Activated CD4-positive, alpha-beta T cell treated with anti-CD3 and anti-CD28 coated beads, Interleukin-2, amount 50 U/mL, for 16 hours (primary cell): ENCODE results near the gene CRMP1.

Source experiments
- DNase-seq: peaks from one replicate; pipeline ENCODE4 v3.0.0-alpha.2; 2020

Gene CRMP1

GRCh38 chr4:5893004-5893580 is at the start of gene CRMP1:
TSS of gene CRMP1 (minus strand) at chr4:5893086. CDS start at chr4:5892969, 117 bp downstream.
- DNase-seq, result no peak

- DNase-seq, result no peak
These were observed 48.7 kb upstream of the CRMP1 start for GRCh38 chr4:5941601-5942000.

- no peak for DNase-seq
These were observed 47.8 kb upstream of the CRMP1 start for GRCh38 chr4:5940470-5941203.

- no peak for DNase-seq
These were observed 41.3 kb upstream of the CRMP1 start for GRCh38 chr4:5933996-5934831.

- no peak for DNase-seq
These were observed 40.2 kb upstream of the CRMP1 start for GRCh38 chr4:5933116-5933515.

- DNase-seq, result no peak
These were observed 39.2 kb upstream of the CRMP1 start for GRCh38 chr4:5932035-5932568.

- no peak for DNase-seq
These were observed 38.6 kb upstream of the CRMP1 start for GRCh38 chr4:5931526-5931925.

- DNase-seq, result no peak
These were observed 38.0 kb upstream of the CRMP1 start for GRCh38 chr4:5930876-5931275.

GRCh38 chr4:5930456-5930855 is 37.6 kb upstream of the CRMP1 start:
- no peak for DNase-seq

GRCh38 chr4:5928844-5929420 is 36.0 kb upstream of the CRMP1 start:
- DNase-seq, result no peak

- DNase-seq, result no peak
These were observed 35.4 kb upstream of the CRMP1 start for GRCh38 chr4:5928274-5928673.

- DNase-seq, result no peak
These were observed 34.9 kb upstream of the CRMP1 start for GRCh38 chr4:5927747-5928146.

- DNase-seq, result no peak
These were observed 34.2 kb upstream of the CRMP1 start for GRCh38 chr4:5927116-5927515.

- no peak for DNase-seq
These were observed 33.7 kb upstream of the CRMP1 start for GRCh38 chr4:5926598-5926997.

- no peak for DNase-seq
These were observed 32.7 kb upstream of the CRMP1 start for GRCh38 chr4:5925419-5926200.

GRCh38 chr4:5924461-5925125 is 31.7 kb upstream of the CRMP1 start:
- DNase-seq, result no peak

- no peak for DNase-seq
These were observed 30.5 kb upstream of the CRMP1 start for GRCh38 chr4:5923376-5923775.

- DNase-seq, result no peak
These were observed 29.7 kb upstream of the CRMP1 start for GRCh38 chr4:5922556-5922955.

- no peak for DNase-seq
These were observed 29.1 kb upstream of the CRMP1 start for GRCh38 chr4:5921981-5922380.

GRCh38 chr4:5921101-5921980 is 28.5 kb upstream of the CRMP1 start:
- no peak for DNase-seq

GRCh38 chr4:5919571-5919970 is 26.7 kb upstream of the CRMP1 start:
- DNase-seq, result no peak
